Measurements from ENCODE around the gene FOXRED2.

Gene FOXRED2

GRCh38 chr22:36497910-36498665 lies 8.8 kb downstream of the FOXRED2 start:
- Histone ChIP-seq H3K4me3 (ENCODE audit: insufficient read depth, low read depth, low read length, poor library complexity, severe bottlenecking) (no peak overlapping the region), H3K36me3 (ENCODE audit: control insufficient read depth, insufficient read depth, low read length) (no peaks in the 10 kb centered on the region), H3K27ac (ENCODE audit: insufficient read depth, low read length, poor library complexity, severe bottlenecking) (no peak overlapping the region), H3K9me3 (ENCODE audit: control insufficient read depth, low read length) (no peaks in the 10 kb centered on the region), H3K27me3 (replicated peaks; ENCODE audit: control insufficient read depth, insufficient read depth, low read length, poor library complexity, severe bottlenecking) (no peaks in the 10 kb centered on the region), H3K4me1 (ENCODE audit: control insufficient read depth, insufficient read depth, low read length, poor library complexity, severe bottlenecking) (no peaks in the 10 kb centered on the region)
- no peak for DNase-seq

GRCh38 chr22:36493690-36494110 lies 13.1 kb downstream of the FOXRED2 start:
- no peaks in the 10 kb centered on the region for H3K36me3 ChIP-seq (ENCODE audit: control insufficient read depth, insufficient read depth, low read length)
- no peaks in the 10 kb centered on the region for H3K27me3 ChIP-seq (replicated peaks; ENCODE audit: control insufficient read depth, insufficient read depth, low read length, poor library complexity, severe bottlenecking)
- H3K27ac ChIP-seq (ENCODE audit: insufficient read depth, low read length, poor library complexity, severe bottlenecking): no peak overlapping the region
- DNase-seq: no peak
- no peaks in the 10 kb centered on the region for H3K4me1 ChIP-seq (ENCODE audit: control insufficient read depth, insufficient read depth, low read length, poor library complexity, severe bottlenecking)
- H3K4me3 ChIP-seq (ENCODE audit: insufficient read depth, low read depth, low read length, poor library complexity, severe bottlenecking): no peak overlapping the region
- no peaks in the 10 kb centered on the region for H3K9me3 ChIP-seq (ENCODE audit: control insufficient read depth, low read length)

DNA sequence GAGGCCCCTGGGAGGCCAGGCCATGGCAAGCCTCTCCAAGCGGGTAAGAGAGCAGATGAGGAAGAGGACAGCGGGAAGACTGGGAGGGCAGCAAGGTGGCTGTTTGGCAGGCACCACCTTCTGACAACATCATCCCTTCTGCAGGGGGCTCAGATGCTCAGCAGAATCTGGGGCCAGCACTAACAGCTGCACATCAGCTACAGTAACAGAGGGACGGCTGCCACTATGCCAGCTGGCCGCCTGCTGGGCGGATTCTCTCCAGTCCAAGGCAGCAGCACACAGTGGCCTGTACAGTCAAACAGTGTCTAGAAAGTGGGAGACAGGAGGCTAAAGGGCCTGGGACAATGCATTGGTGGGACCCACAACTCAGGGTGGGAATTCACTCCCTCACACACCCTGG lies 14.7 kb downstream of the FOXRED2 start:
- H3K36me3 ChIP-seq (ENCODE audit: control insufficient read depth, insufficient read depth, low read length): no peaks in the 10 kb centered on the region
- H3K9me3 ChIP-seq (ENCODE audit: control insufficient read depth, low read length): no peaks in the 10 kb centered on the region
- no peaks in the 10 kb centered on the region for H3K4me1 ChIP-seq (ENCODE audit: control insufficient read depth, insufficient read depth, low read length, poor library complexity, severe bottlenecking)
- no peak for DNase-seq
- no peak overlapping the region for H3K4me3 ChIP-seq (ENCODE audit: insufficient read depth, low read depth, low read length, poor library complexity, severe bottlenecking)
- H3K27ac ChIP-seq (ENCODE audit: insufficient read depth, low read length, poor library complexity, severe bottlenecking): no peak overlapping the region
- H3K27me3 ChIP-seq (replicated peaks; ENCODE audit: control insufficient read depth, insufficient read depth, low read length, poor library complexity, severe bottlenecking): no peaks in the 10 kb centered on the region

DNA sequence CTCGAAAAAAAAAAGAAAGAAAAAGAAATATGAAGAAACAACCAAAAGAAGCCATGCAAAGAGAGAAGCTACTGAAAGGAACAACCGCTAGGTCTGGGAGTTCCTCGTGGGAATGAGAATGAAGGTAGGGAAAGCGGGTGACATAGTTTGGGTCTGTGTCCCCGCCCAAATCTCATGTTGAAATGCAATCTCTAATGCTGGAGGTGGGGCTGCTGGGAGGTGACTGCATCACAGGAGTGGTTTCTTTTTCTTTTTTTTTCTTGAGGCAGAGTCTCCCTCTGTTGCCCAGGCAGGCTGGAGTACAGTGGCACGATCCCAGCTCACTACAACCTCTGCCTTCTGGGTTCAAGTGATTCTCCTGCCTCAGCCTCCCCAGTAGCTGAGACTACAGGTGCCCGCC lies 15.7 kb downstream of the FOXRED2 start:
- DNase-seq: no peak

DNA sequence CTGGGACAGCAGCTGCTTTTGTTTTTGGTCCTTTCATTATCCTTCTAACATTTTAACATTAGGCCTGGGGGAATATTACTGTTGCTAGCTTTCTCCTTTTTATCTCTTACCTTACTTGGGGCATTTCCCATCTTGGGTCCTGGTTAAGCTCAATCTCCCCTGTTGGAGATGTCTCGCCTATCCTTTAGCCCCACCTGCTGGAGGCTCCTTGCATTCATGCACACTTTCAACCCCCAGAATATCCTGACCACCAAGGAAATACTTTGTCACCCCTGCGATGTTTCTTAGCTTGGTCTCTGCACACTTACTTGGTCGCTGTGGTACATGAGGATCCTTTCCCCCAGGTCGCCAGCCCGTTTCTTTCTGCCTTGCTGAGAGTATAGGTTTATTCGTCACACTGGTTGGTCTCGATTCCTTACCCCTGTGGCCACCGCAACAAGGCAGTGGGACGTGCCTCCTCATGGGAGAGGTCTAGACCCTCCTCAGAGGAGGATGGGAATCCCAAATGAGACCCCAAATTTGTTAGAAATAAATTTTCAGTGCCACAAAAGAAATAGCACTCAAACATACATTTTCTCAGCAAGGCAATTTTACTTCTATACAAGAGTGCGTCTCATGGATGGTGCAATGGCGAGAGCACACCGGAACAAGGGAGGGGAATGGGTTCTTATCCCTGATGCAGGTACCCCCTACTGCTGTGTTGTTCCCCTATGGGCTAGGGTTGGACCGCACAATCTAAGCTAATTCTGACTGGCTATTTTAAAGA lies 20.0 kb downstream of the FOXRED2 start:
- H3K4me1 ChIP-seq (ENCODE audit: control insufficient read depth, insufficient read depth, low read length, poor library complexity, severe bottlenecking): no peaks in the 10 kb centered on the region
- H3K27ac ChIP-seq (ENCODE audit: insufficient read depth, low read length, poor library complexity, severe bottlenecking): no peak overlapping the region
- H3K36me3 ChIP-seq (ENCODE audit: control insufficient read depth, insufficient read depth, low read length): no peaks in the 10 kb centered on the region
- no peaks in the 10 kb centered on the region for H3K27me3 ChIP-seq (replicated peaks; ENCODE audit: control insufficient read depth, insufficient read depth, low read length, poor library complexity, severe bottlenecking)
- peak; percentile 31 to 51 (median 32) for DNase-seq
- H3K4me3 ChIP-seq (ENCODE audit: insufficient read depth, low read depth, low read length, poor library complexity, severe bottlenecking): no peak overlapping the region
- H3K9me3 ChIP-seq (ENCODE audit: control insufficient read depth, low read length): no peaks in the 10 kb centered on the region

More for the DNA sequence above, 15.7 kb downstream of the FOXRED2 start:
- no peaks in the 10 kb centered on the region for H3K9me3 ChIP-seq (ENCODE audit: control insufficient read depth, low read length)
- H3K27me3 ChIP-seq (replicated peaks; ENCODE audit: control insufficient read depth, insufficient read depth, low read length, poor library complexity, severe bottlenecking): no peaks in the 10 kb centered on the region
- no peak overlapping the region for H3K4me3 ChIP-seq (ENCODE audit: insufficient read depth, low read depth, low read length, poor library complexity, severe bottlenecking)
- H3K27ac ChIP-seq (ENCODE audit: insufficient read depth, low read length, poor library complexity, severe bottlenecking): no peak overlapping the region
- H3K36me3 ChIP-seq (ENCODE audit: control insufficient read depth, insufficient read depth, low read length): no peaks in the 10 kb centered on the region
- no peaks in the 10 kb centered on the region for H3K4me1 ChIP-seq (ENCODE audit: control insufficient read depth, insufficient read depth, low read length, poor library complexity, severe bottlenecking)

- peaks cover 10% of the 10 kb centered on the region for H3K4me1 ChIP-seq (ENCODE audit: control insufficient read depth, insufficient read depth, low read length, poor library complexity, severe bottlenecking)
- H3K9me3 ChIP-seq (ENCODE audit: control insufficient read depth, low read length): no peaks in the 10 kb centered on the region
- peak; percentile 92 to 96 (median 96) for DNase-seq
- H3K27me3 ChIP-seq (replicated peaks; ENCODE audit: control insufficient read depth, insufficient read depth, low read length, poor library complexity, severe bottlenecking): no peaks in the 10 kb centered on the region
- H3K36me3 ChIP-seq (ENCODE audit: control insufficient read depth, insufficient read depth, low read length): peaks cover 13% of the 10 kb centered on the region
- peak within 1 kb of the TSS; percentile 92 for H3K27ac ChIP-seq (ENCODE audit: insufficient read depth, low read length, poor library complexity, severe bottlenecking)
- H3K4me3 ChIP-seq (ENCODE audit: insufficient read depth, low read depth, low read length, poor library complexity, severe bottlenecking): peak within 1 kb of the TSS; percentile 73
These were observed 25.3 kb downstream of the FOXRED2 start, which contains the start of gene TXN2 for GRCh38 chr22:36481393-36482168. TXN2 (minus strand) TSS chr22:36481640; CDS start chr22:36480837, 803 bp downstream.

DNA sequence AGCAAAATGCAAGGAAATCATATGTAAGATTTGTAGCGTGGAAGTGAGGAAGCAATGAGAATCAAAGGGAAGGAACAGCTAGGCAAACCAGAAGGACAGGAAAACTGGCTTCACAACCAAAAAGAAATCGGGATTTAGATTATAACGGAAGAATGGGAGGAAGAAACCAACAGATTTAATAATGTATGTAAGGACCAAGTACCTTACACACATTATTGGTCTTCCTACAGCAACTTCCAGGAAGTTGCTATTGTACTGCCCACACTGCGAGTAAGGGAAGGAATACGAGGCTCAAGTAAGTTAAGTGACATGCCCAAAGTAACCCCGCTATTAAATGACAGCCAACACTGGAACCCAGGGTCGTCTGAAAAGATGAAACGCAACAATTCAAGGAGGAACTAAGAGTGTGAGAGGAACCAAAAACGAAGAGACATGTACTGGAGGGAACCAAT lies 25.9 kb downstream of the FOXRED2 start:
- H3K27me3 ChIP-seq (replicated peaks; ENCODE audit: control insufficient read depth, insufficient read depth, low read length, poor library complexity, severe bottlenecking): no peaks in the 10 kb centered on the region
- H3K27ac ChIP-seq (ENCODE audit: insufficient read depth, low read length, poor library complexity, severe bottlenecking): peak overlapping the region; percentile 92
- H3K36me3 ChIP-seq (ENCODE audit: control insufficient read depth, insufficient read depth, low read length): peaks cover 17% of the 10 kb centered on the region
- H3K4me3 ChIP-seq (ENCODE audit: insufficient read depth, low read depth, low read length, poor library complexity, severe bottlenecking): peak overlapping the region; percentile 73
- DNase-seq: no peak
- no peaks in the 10 kb centered on the region for H3K9me3 ChIP-seq (ENCODE audit: control insufficient read depth, low read length)
- H3K4me1 ChIP-seq (ENCODE audit: control insufficient read depth, insufficient read depth, low read length, poor library complexity, severe bottlenecking): peaks cover 10% of the 10 kb centered on the region

DNA sequence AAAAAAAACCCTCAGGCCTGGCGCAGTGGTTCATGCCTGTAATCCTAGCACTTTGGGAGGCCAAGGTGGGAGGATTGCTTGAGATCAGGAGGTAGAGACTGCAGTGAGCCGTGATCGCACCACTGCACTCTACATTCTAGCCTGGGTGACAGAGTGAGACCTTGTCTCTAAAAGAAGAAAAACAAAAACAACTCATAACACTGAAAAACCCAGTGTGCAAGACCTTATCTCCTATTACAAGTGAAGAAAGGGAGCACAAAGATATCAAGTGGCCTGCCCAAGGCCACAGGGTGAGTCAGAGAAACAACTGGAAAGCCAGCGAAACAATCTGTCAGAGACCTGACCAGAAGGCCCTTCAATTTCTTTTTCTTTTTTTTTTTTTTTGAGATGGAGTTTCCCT lies 27.9 kb downstream of the FOXRED2 start:
- Histone ChIP-seq H3K4me1 (ENCODE audit: control insufficient read depth, insufficient read depth, low read length, poor library complexity, severe bottlenecking) (peaks cover 10% of the 10 kb centered on the region), H3K27me3 (replicated peaks; ENCODE audit: control insufficient read depth, insufficient read depth, low read length, poor library complexity, severe bottlenecking) (no peaks in the 10 kb centered on the region), H3K4me3 (ENCODE audit: insufficient read depth, low read depth, low read length, poor library complexity, severe bottlenecking) (no peak overlapping the region), H3K9me3 (ENCODE audit: control insufficient read depth, low read length) (no peaks in the 10 kb centered on the region), H3K36me3 (ENCODE audit: control insufficient read depth, insufficient read depth, low read length) (peaks cover 36% of the 10 kb centered on the region), H3K27ac (ENCODE audit: insufficient read depth, low read length, poor library complexity, severe bottlenecking) (no peak overlapping the region)
- DNase-seq: no peak

- Histone ChIP-seq H3K27ac (ENCODE audit: insufficient read depth, low read length, poor library complexity, severe bottlenecking) (no peak overlapping the region), H3K4me1 (ENCODE audit: control insufficient read depth, insufficient read depth, low read length, poor library complexity, severe bottlenecking) (peaks cover 4% of the 10 kb centered on the region), H3K4me3 (ENCODE audit: insufficient read depth, low read depth, low read length, poor library complexity, severe bottlenecking) (no peak overlapping the region), H3K27me3 (replicated peaks; ENCODE audit: control insufficient read depth, insufficient read depth, low read length, poor library complexity, severe bottlenecking) (no peaks in the 10 kb centered on the region), H3K9me3 (ENCODE audit: control insufficient read depth, low read length) (no peaks in the 10 kb centered on the region), H3K36me3 (ENCODE audit: control insufficient read depth, insufficient read depth, low read length) (peaks cover 62% of the 10 kb centered on the region)
- DNase-seq: no peak
These were observed 31.5 kb downstream of the FOXRED2 start for GRCh38 chr22:36475341-36475740.

All from effector memory CD4-positive, alpha-beta T cell (primary cell).